OCI-M2 (cell line): Measurements from ENCODE around the gene AHSG.

ENCODE experiments used
- DNase-seq: peaks from one replicate; lab custom pipeline; 2025; ENCODE audit not compliant: unreplicated experiment; lab: John Stamatoyannopoulos, UW

AHSG gene

GRCh38 chr3:186592682-186593081 is 20.2 kb upstream of the AHSG start:
- DNase-seq, result no peak

GRCh38 chr3:186593862-186594261 is 19.0 kb upstream of the AHSG start:
- DNase-seq, result no peak

- DNase-seq, result no peak
These were observed 18.2 kb upstream of the AHSG start for GRCh38 chr3:186594591-186595113.

DNA sequence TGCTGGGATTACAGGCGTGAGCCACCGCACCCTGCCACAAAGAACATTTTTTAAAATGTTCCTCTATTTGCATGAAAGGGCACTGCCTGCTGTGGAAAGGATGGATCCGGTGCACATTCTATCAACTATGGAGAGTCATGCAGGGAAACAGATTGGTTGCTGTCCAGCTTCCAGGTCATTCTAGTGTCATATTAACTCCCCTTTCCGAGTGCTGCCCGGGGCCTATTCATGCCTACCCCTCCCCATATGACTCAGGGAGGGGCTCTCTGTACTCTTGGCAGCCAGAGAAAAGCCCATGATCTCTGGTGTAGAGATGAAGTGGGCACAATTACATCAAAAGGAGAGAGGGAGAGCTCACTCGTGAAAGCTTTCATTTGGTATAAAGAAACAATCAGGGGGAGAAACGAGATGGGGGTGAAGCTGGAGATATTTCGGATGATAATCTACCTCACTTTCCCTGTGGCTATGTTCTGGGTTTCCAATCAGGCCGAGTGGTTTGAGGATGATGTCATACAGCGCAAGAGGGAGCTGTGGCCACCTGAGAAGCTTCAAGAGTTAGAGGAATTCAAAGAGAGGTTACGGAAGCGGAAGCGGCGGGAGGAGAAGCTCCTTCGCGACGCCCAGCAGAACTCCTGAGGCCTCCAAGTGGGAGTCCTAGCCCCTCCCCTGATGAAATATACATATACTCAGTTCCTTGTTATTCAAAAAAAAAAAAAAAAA is 16.1 kb upstream of the AHSG start:
- DNase-seq, result no peak

DNA sequence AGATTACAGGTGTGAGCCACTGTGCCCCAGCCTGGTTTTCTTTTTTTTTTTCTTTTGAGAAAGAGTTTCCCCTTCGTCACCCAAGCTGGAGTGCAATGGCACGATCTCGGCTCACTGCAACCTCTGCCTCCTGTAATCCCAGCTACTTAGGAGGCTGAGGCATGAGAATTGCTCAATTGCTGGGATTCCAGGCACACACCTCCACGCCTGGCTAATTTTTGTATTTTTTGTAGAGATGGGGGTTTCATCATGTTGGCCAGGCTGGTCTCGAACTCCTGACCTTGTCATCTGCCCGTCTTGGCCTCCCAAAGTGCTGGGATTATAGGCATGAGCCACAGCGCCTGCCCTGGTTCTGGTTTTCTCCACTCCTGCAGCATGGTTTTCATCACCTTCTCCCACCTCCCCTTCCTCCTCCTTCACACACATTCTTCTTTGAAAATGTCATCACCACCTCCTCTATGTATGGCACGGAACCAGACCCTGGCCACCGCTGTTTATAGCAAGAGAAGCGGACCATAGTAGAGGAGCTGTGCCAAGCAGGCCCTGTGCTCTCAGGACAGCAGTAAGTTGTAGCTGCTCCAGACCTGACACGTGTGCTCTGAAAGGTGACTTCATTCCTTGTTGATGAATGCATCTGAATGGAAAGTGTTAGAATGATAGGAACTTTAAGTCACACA is 14.6 kb upstream of the AHSG start:
- DNase-seq, result no peak

DNA sequence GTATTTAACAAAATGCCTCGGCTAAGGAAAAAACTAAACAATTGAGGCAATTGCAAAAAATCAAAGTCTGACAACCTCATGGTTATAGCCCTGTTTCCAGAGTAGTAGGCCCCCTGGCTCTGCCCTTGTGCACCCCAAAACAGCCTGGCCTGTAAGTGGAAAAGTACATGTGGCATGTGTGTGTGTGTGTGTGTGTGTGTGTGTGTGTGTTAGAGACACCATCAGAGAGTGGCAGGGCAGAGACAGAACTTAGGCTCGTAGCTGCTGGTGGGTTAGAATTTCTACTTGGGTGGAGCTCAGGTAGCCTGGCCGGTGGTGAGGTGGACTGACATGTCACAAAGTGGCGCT is 14.1 kb upstream of the AHSG start:
- no peak for DNase-seq

DNA sequence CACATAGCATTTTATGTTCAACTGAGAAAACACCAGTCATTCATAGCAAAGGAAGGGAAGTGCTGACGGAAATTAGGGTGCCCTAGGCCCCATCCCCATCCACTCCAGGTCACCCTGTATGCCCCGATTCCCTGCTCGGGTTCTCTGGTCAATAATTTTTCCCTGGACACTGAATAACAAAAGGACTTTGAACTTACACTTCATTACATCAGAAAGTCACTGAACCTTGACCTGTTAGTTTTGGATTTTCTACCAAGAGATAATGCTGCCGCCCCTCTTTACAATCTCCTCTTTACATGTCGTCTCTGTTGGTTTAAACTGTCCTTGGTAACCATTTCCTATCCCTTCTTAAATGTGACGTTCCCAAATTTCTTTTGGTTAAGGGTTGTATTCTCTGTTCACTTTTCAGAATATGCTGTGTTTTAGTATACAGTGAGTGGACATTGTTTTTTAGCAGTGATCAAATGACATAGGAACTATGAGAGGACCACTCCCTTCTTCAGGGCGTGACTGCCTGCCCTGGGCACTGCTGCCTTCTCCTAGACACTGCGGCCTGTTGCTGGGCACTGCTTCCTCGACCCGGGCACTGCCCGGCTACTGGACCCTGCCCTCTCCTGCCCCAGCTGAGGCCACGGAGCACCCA is 13.6 kb upstream of the AHSG start:
- DNase-seq, result no peak

- DNase-seq, result no peak
These were observed 13.1 kb upstream of the AHSG start for GRCh38 chr3:186599785-186600166.

DNA sequence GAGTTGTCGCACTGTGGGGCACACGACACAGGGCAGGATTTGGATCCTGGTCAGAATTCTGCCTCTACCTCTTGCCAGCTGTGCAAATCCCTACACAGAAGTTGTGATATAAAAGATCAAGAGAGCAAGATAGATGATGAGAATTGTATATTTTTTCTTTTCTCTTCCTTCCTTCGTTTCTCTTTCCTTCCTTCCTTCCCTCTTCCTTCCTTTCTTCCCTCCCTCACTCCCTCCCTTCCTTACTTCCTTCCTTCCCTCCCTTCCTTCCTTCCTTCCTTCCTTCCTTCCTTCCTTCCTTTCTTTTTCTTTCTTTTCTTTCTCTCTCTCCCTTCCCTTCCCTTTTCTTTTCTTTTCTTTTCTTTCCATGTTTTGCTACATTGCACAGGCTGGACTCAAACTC is 12.0 kb upstream of the AHSG start:
- DNase-seq, result no peak

DNA sequence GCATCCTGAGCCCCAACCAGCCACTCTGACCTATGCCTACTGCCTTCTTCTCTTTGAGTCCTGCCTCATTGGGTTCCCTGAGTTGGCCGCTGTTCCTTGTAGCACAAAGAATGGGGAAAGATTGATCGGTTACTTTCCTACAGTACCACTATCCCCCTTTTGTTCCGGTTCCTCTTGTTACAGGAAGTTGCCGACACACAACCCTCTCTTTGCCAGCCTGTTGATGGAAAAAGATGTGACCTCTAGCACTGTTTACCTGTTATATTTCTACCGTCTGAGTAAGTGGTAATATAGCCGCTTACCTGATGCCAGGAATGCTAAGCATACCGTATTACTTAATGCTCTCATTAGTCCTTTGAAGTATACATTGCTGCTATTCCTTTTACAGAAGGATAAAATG is 9.7 kb upstream of the AHSG start:
- no peak for DNase-seq

DNA sequence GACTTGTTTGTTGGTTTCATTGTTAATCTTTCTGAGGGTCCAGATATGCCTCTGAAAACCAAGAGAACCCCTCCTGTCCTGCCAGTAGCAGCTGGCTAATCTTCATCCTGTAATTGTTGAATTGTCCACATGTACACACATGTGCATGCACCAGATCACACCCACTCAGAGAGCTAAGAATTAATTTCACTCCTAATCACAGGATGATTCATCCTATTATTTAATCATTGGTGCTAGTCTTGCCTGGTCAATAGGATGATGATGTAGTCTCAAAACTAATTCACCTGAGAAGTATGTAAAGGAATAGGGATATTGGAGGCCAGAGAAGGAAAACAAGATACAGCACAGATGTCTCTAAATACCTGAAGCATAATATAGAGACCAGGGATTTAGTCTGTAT is 7.8 kb upstream of the AHSG start:
- DNase-seq, result no peak

DNA sequence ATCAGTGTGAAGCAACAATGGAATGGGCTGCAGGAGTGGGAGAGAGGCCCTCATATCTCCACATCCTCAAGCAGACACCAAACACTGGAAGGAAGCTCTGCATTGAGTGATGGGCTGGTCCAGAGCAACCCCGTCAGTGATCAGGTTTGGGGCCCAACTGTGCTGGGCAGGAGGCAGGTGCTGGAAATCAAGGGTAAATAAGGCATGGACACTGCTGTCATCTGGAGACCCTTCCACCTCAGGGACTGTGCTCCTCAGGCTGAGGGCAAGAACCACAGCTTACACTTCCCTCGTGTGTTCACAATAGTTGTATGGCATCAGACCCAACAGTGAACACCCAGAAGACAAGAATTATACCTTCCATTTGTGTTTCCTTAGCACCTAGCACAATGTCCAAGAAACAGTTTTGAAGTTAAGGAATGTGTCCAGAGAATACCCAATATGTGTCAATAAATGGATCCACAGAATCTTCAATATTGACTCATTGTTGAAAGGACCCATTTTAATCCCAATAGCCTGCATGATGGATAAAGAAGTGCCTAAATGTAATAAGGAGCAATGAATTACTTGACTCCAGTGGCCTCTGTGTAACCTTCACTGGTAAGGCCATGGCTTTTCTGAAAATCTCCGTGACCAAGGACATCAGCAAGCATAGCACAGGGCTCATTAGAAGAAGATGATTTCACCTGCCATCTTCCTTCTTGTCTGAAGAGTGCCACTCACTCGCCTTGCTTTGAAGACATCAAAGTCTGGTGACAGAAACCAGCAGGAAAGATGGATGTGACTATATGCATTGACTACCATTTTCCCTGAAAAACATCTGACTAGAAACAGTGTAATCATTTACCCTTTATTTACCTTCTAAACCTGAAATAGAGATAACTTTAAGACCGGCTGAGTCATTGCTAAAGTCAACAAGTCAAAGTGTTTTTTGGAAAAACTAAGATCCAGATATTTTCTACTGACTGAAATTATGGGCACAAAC is 7.0 kb upstream of the AHSG start:
- no peak for DNase-seq

GRCh38 chr3:186608624-186609215 is 4.1 kb upstream of the AHSG start:
- no peak for DNase-seq

DNA sequence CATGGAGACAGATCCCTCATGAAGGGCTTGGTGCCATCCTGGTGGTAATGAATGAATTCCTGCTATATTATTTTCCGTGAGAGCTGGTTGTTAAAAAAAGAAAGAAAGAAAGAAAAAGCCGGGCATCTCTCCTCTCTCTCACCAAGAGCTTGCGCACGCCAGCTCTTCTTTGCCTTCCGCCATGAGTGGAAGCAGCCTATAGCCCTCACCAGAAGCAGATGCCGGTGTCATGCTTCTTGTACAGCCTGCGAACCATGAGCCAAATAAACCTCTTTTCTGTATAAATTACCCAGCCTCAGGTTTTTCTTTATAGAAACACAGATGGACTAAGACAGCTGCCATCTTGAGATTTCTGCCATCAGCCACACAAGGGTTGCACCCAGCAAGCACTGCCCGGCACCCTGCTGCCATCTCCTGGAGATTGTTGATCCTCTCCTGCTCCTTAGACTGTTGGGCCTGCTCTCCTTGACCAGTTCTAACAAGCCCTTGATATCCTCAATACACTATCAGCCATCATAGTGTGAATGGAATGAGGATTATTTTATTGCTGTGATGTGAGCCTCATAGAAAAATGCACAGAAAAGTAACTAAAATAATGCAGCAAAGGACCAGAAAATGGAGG is 3.5 kb upstream of the AHSG start:
- no peak for DNase-seq

GRCh38 chr3:186612065-186612464 is 795 bp upstream of the AHSG start:
- no peak for DNase-seq

- DNase-seq, result no peak
These were observed 891 bp downstream of the AHSG start for GRCh38 chr3:186613637-186614265.

GRCh38 chr3:186614266-186614596 is 1.4 kb downstream of the AHSG start:
- DNase-seq, result no peak

- DNase-seq, result no peak
These were observed 2.0 kb downstream of the AHSG start for GRCh38 chr3:186614597-186615483.

DNA sequence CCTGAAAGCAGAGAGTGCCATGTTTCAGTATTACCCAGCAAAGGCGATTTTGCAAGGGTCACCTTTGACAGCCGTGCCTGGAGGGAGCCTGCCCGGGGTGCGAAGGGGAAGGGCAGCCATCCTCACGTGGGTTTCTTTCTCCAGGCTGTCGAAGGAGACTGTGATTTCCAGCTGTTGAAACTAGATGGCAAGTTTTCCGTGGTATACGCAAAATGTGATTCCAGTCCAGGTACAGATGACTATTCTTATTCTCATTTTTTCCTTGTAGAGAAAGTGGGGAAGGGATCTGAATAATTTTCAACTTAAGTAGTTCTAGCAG is 3.4 kb downstream of the AHSG start:
- no peak for DNase-seq
